ENCODE results near the gene ZSCAN20. TPM values are rescaled to one million over a fixed set of nuclear protein-coding genes. Genes with fewer than 3 reads are reported as not detected.

ZSCAN20 gene
- polyA plus RNA-seq, 2 donors: 0.51 to 0.75 TPM

GRCh38 chr1:33516891-33517567, 44.6 kb downstream of the ZSCAN20 start:
- H3K36me3 ChIP-seq (ENCODE audit: control insufficient read depth in 2 of 2, insufficient read depth in 2 of 2, low read length in 1 of 2): no peaks in the 10 kb centered on the region

GRCh38 chr1:33517596-33518250, 45.3 kb downstream of the ZSCAN20 start:
- Histone ChIP-seq H3K36me3 (ENCODE audit: control insufficient read depth in 2 of 2, insufficient read depth in 2 of 2, low read length in 1 of 2) (no peaks in the 10 kb centered on the region), H3K9me3 (ENCODE audit: control insufficient read depth in 2 of 2, insufficient read depth in 1 of 2, low read depth in 1 of 2, low read length in 1 of 2) (peaks cover 0 to 3% of the 10 kb centered on the region in 2 donors), H3K27me3 (ENCODE audit: control insufficient read depth in 1 of 2, insufficient read depth in 2 of 2, low read length in 2 of 2) (no peaks in the 10 kb centered on the region), H3K27ac (ENCODE audit: low read depth in 2 of 2, low read length in 1 of 2) (no peak overlapping the region), H3K4me1 (ENCODE audit: control insufficient read depth in 2 of 2, insufficient read depth in 2 of 2, low read length in 1 of 2) (peaks cover 0 to 6% of the 10 kb centered on the region in 2 donors), H3K4me3 (ENCODE audit: low read depth in 1 of 2, low read length in 2 of 2) (no peak overlapping the region)
- WGBS, 2 donors: 67 to 71% methylated on average over 12 of the region's 12 CpGs

More at GRCh38 chr1:33516891-33517567, 44.6 kb downstream of the ZSCAN20 start:
- Histone ChIP-seq H3K4me3 (ENCODE audit: low read depth in 1 of 2, low read length in 2 of 2) (no peak overlapping the region), H3K27ac (ENCODE audit: low read depth in 2 of 2, low read length in 1 of 2) (no peak overlapping the region), H3K27me3 (ENCODE audit: control insufficient read depth in 1 of 2, insufficient read depth in 2 of 2, low read length in 2 of 2) (no peaks in the 10 kb centered on the region), H3K9me3 (ENCODE audit: control insufficient read depth in 2 of 2, insufficient read depth in 1 of 2, low read depth in 1 of 2, low read length in 1 of 2) (peaks cover 0 to 3% of the 10 kb centered on the region in 2 donors), H3K4me1 (ENCODE audit: control insufficient read depth in 2 of 2, insufficient read depth in 2 of 2, low read length in 1 of 2) (peaks cover 0 to 6% of the 10 kb centered on the region in 2 donors)
- 59 to 77% methylated on average over 8 of the region's 8 CpGs for WGBS, 2 donors

- no peaks in the 10 kb centered on the region for H3K36me3 ChIP-seq (ENCODE audit: control insufficient read depth in 2 of 2, insufficient read depth in 2 of 2, low read length in 1 of 2)
- no peak overlapping the region for H3K27ac ChIP-seq (ENCODE audit: low read depth in 2 of 2, low read length in 1 of 2)
- H3K9me3 ChIP-seq (ENCODE audit: control insufficient read depth in 2 of 2, insufficient read depth in 1 of 2, low read depth in 1 of 2, low read length in 1 of 2): peaks cover 0 to 3% of the 10 kb centered on the region in 2 donors
- H3K27me3 ChIP-seq (ENCODE audit: control insufficient read depth in 1 of 2, insufficient read depth in 2 of 2, low read length in 2 of 2): no peaks in the 10 kb centered on the region
- H3K4me1 ChIP-seq (ENCODE audit: control insufficient read depth in 2 of 2, insufficient read depth in 2 of 2, low read length in 1 of 2): peaks cover 0 to 6% of the 10 kb centered on the region in 2 donors
- no peak overlapping the region for H3K4me3 ChIP-seq (ENCODE audit: low read depth in 1 of 2, low read length in 2 of 2)
- 82 to 87% methylated on average over 27 of the region's 27 CpGs for WGBS, 2 donors
Observed at GRCh38 chr1:33519240-33519884, 46.9 kb downstream of the ZSCAN20 start.

GRCh38 chr1:33524586-33524985, 52.1 kb downstream of the ZSCAN20 start:
- WGBS, 2 donors: 87 to 91% methylated on average over 3 of the region's 3 CpGs
- H3K4me3 ChIP-seq (ENCODE audit: low read depth in 1 of 2, low read length in 2 of 2): no peak overlapping the region
- H3K36me3 ChIP-seq (ENCODE audit: control insufficient read depth in 2 of 2, insufficient read depth in 2 of 2, low read length in 1 of 2): no peaks in the 10 kb centered on the region
- H3K27ac ChIP-seq (ENCODE audit: low read depth in 2 of 2, low read length in 1 of 2): no peak overlapping the region
- H3K27me3 ChIP-seq (ENCODE audit: control insufficient read depth in 1 of 2, insufficient read depth in 2 of 2, low read length in 2 of 2): peaks cover 0 to 4% of the 10 kb centered on the region in 2 donors
- H3K9me3 ChIP-seq (ENCODE audit: control insufficient read depth in 2 of 2, insufficient read depth in 1 of 2, low read depth in 1 of 2, low read length in 1 of 2): no peaks in the 10 kb centered on the region
- H3K4me1 ChIP-seq (ENCODE audit: control insufficient read depth in 2 of 2, insufficient read depth in 2 of 2, low read length in 1 of 2): no peaks in the 10 kb centered on the region

GRCh38 chr1:33527934-33528333, 55.5 kb downstream of the ZSCAN20 start:
- Histone ChIP-seq H3K9me3 (ENCODE audit: control insufficient read depth in 2 of 2, insufficient read depth in 1 of 2, low read depth in 1 of 2, low read length in 1 of 2) (no peaks in the 10 kb centered on the region), H3K27me3 (ENCODE audit: control insufficient read depth in 1 of 2, insufficient read depth in 2 of 2, low read length in 2 of 2) (peaks cover 0 to 4% of the 10 kb centered on the region in 2 donors), H3K36me3 (ENCODE audit: control insufficient read depth in 2 of 2, insufficient read depth in 2 of 2, low read length in 1 of 2) (no peaks in the 10 kb centered on the region), H3K4me1 (ENCODE audit: control insufficient read depth in 2 of 2, insufficient read depth in 2 of 2, low read length in 1 of 2) (no peaks in the 10 kb centered on the region), H3K4me3 (ENCODE audit: low read depth in 1 of 2, low read length in 2 of 2) (no peak overlapping the region), H3K27ac (ENCODE audit: low read depth in 2 of 2, low read length in 1 of 2) (no peak overlapping the region)
- WGBS, 2 donors: 73 to 88% methylated on average over 4 of the region's 4 CpGs

GRCh38 chr1:33529957-33530356, 57.5 kb downstream of the ZSCAN20 start:
- no peaks in the 10 kb centered on the region for H3K36me3 ChIP-seq (ENCODE audit: control insufficient read depth in 2 of 2, insufficient read depth in 2 of 2, low read length in 1 of 2)
- 19 to 56% methylated on average over 1 of the region's 1 CpG for WGBS, 2 donors
- H3K4me3 ChIP-seq (ENCODE audit: low read depth in 1 of 2, low read length in 2 of 2): no peak overlapping the region

GRCh38 chr1:33532250-33532649, 59.8 kb downstream of the ZSCAN20 start:
- H3K9me3 ChIP-seq (ENCODE audit: control insufficient read depth in 2 of 2, insufficient read depth in 1 of 2, low read depth in 1 of 2, low read length in 1 of 2): no peaks in the 10 kb centered on the region
- H3K4me3 ChIP-seq (ENCODE audit: low read depth in 1 of 2, low read length in 2 of 2): no peak overlapping the region
- no peak overlapping the region for H3K27ac ChIP-seq (ENCODE audit: low read depth in 2 of 2, low read length in 1 of 2)
- no peaks in the 10 kb centered on the region for H3K27me3 ChIP-seq (ENCODE audit: control insufficient read depth in 1 of 2, insufficient read depth in 2 of 2, low read length in 2 of 2)
- H3K4me1 ChIP-seq (ENCODE audit: control insufficient read depth in 2 of 2, insufficient read depth in 2 of 2, low read length in 1 of 2): no peaks in the 10 kb centered on the region
- no peaks in the 10 kb centered on the region for H3K36me3 ChIP-seq (ENCODE audit: control insufficient read depth in 2 of 2, insufficient read depth in 2 of 2, low read length in 1 of 2)
- WGBS, 2 donors: 63 to 73% methylated on average over 3 of the region's 3 CpGs

More at GRCh38 chr1:33529957-33530356, 57.5 kb downstream of the ZSCAN20 start:
- Histone ChIP-seq H3K9me3 (ENCODE audit: control insufficient read depth in 2 of 2, insufficient read depth in 1 of 2, low read depth in 1 of 2, low read length in 1 of 2) (no peaks in the 10 kb centered on the region), H3K4me1 (ENCODE audit: control insufficient read depth in 2 of 2, insufficient read depth in 2 of 2, low read length in 1 of 2) (no peaks in the 10 kb centered on the region), H3K27me3 (ENCODE audit: control insufficient read depth in 1 of 2, insufficient read depth in 2 of 2, low read length in 2 of 2) (peaks cover 0 to 4% of the 10 kb centered on the region in 2 donors), H3K27ac (ENCODE audit: low read depth in 2 of 2, low read length in 1 of 2) (no peak overlapping the region)

- Histone ChIP-seq H3K9me3 (ENCODE audit: control insufficient read depth in 2 of 2, insufficient read depth in 1 of 2, low read depth in 1 of 2, low read length in 1 of 2) (no peaks in the 10 kb centered on the region), H3K4me3 (ENCODE audit: low read depth in 1 of 2, low read length in 2 of 2) (no peak overlapping the region), H3K4me1 (ENCODE audit: control insufficient read depth in 2 of 2, insufficient read depth in 2 of 2, low read length in 1 of 2) (no peaks in the 10 kb centered on the region), H3K36me3 (ENCODE audit: control insufficient read depth in 2 of 2, insufficient read depth in 2 of 2, low read length in 1 of 2) (no peaks in the 10 kb centered on the region), H3K27ac (ENCODE audit: low read depth in 2 of 2, low read length in 1 of 2) (no peak overlapping the region), H3K27me3 (ENCODE audit: control insufficient read depth in 1 of 2, insufficient read depth in 2 of 2, low read length in 2 of 2) (no peaks in the 10 kb centered on the region)
- WGBS, 2 donors: 85 to 88% methylated on average over 13 of the region's 13 CpGs
Observed at GRCh38 chr1:33532936-33533335, 60.5 kb downstream of the ZSCAN20 start.

GRCh38 chr1:33535334-33535733, 62.9 kb downstream of the ZSCAN20 start:
- WGBS, 2 donors: 53 to 71% methylated on average over 2 of the region's 2 CpGs
- Histone ChIP-seq H3K4me3 (ENCODE audit: low read depth in 1 of 2, low read length in 2 of 2) (no peak overlapping the region), H3K27ac (ENCODE audit: low read depth in 2 of 2, low read length in 1 of 2) (no peak overlapping the region), H3K27me3 (ENCODE audit: control insufficient read depth in 1 of 2, insufficient read depth in 2 of 2, low read length in 2 of 2) (no peaks in the 10 kb centered on the region), H3K9me3 (ENCODE audit: control insufficient read depth in 2 of 2, insufficient read depth in 1 of 2, low read depth in 1 of 2, low read length in 1 of 2) (no peaks in the 10 kb centered on the region), H3K4me1 (ENCODE audit: control insufficient read depth in 2 of 2, insufficient read depth in 2 of 2, low read length in 1 of 2) (no peaks in the 10 kb centered on the region), H3K36me3 (ENCODE audit: control insufficient read depth in 2 of 2, insufficient read depth in 2 of 2, low read length in 1 of 2) (no peaks in the 10 kb centered on the region)

All from esophagus (tissue), 2 donors.